ENCODE data around the gene ALX1.

The ALX1 gene

DNA sequence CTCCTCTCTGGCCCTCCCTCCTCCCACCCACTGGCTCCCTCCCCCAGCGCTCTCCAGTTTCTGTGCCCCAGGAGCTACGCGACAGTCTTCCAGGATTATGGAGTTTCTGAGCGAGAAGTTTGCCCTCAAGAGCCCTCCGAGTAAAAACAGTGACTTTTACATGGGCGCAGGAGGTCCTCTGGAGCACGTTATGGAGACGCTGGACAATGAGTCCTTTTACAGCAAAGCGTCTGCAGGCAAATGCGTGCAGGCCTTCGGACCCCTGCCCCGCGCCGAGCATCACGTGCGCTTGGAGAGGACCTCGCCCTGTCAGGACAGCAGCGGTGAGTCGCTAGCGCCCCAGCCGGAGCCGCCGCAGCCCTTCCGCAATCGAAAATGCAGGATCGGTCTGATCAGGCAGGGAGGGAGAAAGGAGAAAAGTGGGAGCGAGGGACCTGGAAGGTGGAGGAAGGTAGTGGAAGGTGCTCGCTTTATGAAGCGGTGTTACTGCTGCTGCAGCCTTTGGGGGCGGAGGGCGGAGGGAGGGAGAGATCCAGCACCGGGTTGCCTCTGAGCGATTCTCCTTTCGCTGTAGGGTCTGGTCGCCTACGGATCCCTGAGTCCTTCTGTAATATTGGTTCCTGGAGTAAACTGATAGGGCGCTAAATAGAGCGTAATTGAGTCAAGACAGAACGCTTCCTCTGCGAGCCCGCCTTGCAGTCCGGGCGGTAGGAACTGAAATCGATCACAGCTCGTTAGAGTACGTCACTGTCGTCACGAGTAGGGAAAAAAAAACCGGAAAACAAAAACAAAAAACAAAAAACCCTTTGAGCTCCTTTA is at the start of gene ALX1:
ALX1 (plus strand) TSS at position 56 of the 819 bp plus-strand sequence; CDS start at position 98, 42 bp downstream.
- peak; percentile 33 for DNase-seq (ENCODE audit: low spot score)

- DNase-seq (ENCODE audit: low spot score) = no peak
These were observed 42.7 kb upstream of the ALX1 start for GRCh38 chr12:85237327-85237726.

DNA sequence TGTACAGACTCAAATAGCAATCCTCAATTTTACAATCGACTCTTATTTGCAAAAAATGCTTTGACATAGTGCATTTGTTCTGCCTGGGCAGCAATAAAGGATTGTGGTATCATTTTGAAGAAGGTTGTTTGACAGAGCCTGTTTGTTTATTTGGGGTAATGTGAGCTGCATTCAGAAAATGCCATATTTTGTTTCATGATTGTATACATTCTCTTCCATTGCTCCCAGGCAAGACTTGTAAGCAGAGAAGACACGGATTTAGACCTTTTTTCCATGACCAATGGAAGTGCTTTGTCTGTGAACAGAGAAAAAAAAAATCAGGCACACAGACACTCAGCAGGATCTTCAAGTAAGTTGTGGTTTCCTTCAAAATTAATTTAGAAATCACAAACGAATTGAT is 35.5 kb upstream of the ALX1 start:
- no peak for DNase-seq (ENCODE audit: low spot score)

DNA sequence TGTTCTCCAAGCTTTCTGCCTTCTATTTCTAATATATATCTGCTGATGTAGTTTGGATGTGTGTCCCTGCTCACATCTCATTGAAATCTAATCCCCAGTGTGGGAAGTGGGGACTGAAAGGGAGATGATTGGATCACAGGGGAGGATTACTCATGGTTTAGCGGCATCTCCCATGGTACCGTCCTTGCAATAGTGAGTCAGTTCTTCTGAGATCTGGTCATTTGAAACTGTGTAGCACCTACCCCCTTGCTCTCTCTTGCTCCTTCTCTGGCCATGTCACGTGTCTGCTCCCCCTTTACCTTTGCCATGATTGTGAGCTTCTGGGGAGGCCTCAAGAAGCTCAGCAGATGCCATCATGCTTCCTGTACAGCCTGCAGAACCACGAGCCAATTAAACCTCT is 26.2 kb upstream of the ALX1 start:
- no peak for DNase-seq (ENCODE audit: low spot score)

- DNase-seq (ENCODE audit: low spot score) = no peak
These were observed 22.3 kb upstream of the ALX1 start for GRCh38 chr12:85257671-85258070.

DNA sequence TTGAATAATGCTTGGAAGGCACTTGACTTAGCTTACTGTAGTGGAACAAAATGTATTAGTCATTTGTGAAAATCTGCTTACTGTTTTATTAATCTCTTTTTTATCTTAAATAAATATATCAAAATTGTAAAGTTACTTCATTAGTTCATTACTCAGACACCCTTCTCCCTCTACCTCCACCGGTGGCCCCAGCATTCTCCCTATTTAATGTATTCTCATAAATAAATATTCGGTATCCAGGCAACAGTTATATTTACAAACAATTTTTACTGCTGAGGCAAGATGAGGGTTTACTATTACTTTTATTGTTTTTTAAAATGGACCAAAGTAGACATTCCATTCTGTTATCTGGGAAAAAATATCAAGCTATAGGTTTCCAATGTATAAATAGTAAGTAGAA is 19.6 kb upstream of the ALX1 start:
- no peak for DNase-seq (ENCODE audit: low spot score)

DNA sequence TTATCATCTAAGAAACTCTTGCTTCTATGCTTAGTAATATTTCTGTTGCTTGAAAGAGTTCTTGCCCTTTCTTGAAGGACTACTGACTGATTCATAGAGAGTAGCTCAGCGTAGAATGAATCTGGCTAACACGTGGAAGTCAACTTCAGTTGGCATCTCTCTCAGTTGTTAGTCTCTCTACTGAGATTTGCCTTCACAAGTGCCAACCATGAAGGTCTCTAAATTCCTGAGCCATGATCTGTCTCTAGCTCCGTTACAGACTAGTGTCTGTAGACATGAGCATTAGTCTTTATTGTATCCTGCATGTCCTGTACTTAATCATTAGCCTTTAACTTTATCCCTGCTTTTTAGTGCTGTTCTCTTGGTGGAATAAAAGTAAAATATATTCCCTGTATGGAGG is 19.1 kb upstream of the ALX1 start:
- no peak for DNase-seq (ENCODE audit: low spot score)

- DNase-seq (ENCODE audit: low spot score) = no peak
These were observed 13.7 kb upstream of the ALX1 start for GRCh38 chr12:85266356-85266755.

DNA sequence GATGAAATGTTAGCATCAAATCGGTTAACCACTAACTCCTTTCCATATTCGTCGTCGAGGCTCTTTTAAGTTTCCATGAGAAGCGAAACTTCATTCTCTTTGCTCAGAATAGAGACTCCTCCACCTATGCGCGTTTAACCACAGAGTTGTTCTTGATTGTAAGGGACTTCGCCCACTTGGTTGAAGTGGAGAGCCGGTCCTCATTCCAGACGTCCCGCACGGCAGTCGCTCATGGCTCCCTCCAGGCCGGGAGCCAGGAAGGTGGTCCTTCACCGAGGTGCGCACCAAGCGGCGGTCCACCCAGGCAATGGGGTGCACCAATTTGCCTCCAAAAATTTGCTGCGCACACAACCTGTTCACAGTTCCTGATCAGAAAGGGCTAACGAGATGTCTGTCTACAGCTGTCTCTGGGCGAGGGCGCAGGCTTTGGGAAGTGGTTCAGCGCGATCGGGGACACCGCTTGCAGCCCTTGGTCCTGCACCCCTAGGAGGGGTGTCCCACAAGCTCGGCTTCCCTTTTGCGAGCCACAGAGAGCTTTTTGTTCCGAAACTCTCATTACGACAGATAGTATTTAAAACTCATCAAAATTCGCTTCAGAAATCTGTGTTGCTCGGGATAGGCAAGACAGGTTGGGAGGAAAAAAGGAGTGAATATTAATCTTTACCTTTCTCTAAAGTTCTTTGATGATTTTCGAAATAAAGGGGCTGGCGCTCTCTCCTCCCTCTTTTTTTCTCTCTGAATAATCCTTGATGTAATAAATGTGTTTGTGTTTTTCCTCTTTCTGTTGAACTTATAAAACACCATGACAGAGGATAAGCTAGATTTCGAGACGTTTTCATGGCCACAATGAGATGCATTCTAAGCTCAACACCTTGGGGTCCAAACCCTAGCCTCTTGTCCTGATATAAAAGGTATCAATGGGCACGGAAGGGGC is 6.4 kb upstream of the ALX1 start:
- DNase-seq (ENCODE audit: low spot score) = no peak

DNA sequence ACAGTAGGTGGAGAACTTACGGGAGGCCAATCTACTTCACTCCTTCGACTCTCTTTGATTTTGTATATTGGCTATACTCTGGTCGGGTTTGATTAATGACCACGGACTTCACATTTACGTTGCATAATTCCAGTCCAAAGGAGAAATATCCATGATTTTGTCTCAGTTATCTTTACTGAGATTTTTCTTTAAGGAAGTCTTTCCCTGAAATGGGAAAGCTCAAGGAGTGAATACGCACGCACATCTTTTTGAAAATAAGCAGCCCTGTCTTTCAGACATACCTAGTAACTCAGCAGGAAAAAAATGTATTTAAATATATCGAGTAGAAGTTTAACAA is 5.7 kb upstream of the ALX1 start:
- DNase-seq (ENCODE audit: low spot score) = no peak

DNA sequence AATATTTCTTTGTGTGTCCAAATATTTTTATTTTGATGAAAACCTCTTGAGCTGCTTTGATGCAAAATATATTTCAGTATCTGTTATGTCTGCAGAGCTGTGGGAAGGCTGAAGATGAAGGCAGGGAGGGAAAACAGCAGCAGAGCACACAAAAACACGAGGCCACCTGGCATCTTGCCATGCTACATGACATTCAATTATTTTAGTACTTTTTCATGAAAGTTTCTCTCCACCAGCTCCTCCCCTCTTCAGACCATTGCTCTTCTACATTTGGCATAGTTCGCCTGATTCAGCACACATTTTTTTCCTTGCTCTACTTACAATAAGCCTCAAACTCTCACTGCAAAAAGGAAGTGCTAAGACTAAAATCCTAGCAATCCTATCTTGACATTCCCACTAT is 4.6 kb upstream of the ALX1 start:
- no peak for DNase-seq (ENCODE audit: low spot score)

DNA sequence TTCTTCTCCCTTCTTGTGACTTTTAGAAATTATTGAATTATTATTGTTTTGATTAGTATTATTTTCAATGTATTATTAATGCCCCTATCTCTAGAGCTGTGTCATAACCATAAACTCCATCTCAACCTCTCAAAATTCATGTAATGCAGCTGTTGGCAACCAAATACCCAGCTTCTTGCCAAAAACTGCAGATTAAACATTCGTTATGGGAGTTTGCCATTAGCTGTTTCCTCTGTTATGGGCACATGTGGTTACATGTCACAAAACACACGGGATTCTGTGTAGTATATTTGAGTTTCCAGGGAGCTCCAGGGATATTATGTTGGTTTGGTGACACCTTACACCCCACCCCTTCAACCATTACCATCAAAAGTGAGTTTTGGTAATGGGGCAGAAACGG is 2.8 kb upstream of the ALX1 start:
- no peak for DNase-seq (ENCODE audit: low spot score)

DNA sequence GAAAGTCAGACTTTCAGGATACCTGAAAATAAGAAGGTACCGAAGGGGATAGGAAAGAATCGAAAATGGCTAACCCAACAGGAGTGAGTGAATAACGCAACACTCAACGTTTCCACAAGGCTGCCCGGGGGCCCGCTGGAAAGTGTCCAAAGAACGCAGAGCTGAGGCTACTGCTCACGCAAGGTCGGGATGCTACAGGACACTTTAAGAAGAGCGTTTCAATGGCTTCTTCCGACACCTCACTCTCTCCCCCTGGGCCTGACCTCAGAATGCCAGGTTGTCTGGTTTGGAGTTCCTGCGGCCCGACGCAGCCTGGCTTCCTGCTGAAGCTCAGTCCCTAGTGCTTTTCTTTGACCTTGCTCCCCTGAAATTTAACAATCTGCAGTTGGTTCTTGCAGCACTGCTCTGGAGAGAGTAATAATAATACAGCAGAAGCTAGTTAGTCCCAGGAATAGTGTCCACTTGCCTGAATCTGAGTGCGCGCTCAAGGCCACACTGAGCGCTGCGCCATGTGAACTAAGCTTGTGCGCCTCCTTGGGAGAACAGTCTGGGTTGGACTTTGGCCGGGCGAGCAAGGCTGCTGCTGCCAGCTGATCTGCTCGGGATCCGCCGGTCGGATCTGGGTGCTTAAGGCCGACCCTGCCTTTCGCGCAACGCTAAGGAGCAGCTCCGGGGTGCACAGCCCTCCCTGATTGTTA is 2.0 kb upstream of the ALX1 start:
- DNase-seq (ENCODE audit: low spot score) = no peak

- no peak for DNase-seq (ENCODE audit: low spot score)
These were observed 1.2 kb upstream of the ALX1 start for GRCh38 chr12:85278598-85279448.

- DNase-seq (ENCODE audit: low spot score) = peak; percentile 37
These were observed 413 bp upstream of the ALX1 start for GRCh38 chr12:85279449-85280164.

DNA sequence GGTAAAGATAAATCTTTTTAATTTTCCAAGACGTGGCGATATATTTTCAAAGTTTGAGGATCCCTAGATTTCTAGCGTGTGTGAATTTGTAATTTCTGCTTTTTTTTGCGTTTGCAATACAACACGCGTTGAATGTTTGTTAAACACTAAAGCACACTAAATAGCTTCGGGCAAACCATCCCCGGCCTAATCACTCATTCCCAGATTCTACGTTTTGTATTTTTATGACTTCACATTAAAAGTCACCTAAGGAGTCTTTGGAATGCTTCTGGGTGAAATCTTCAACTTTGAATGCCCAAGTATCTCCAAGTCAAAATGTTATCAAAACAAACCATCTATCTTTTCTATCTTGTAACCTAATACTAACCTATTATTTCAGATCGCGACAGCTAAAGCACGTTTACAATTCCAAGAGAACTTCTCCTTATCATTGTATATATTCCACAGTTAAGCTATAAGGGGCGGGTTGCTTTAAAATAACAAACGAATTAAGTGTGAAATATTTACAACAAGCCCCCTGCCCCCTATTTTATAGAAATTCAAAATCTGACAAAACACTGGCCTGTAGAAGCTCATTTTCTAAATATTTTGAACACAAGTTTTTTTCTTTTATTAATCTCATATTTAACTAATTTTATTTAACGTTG is 1.1 kb downstream of the ALX1 start:
- no peak for DNase-seq (ENCODE audit: low spot score)

GRCh38 chr12:85281636-85282312 is 1.8 kb downstream of the ALX1 start:
- DNase-seq (ENCODE audit: low spot score) = no peak

GRCh38 chr12:85283560-85283959 is 3.5 kb downstream of the ALX1 start:
- no peak for DNase-seq (ENCODE audit: low spot score)

DNA sequence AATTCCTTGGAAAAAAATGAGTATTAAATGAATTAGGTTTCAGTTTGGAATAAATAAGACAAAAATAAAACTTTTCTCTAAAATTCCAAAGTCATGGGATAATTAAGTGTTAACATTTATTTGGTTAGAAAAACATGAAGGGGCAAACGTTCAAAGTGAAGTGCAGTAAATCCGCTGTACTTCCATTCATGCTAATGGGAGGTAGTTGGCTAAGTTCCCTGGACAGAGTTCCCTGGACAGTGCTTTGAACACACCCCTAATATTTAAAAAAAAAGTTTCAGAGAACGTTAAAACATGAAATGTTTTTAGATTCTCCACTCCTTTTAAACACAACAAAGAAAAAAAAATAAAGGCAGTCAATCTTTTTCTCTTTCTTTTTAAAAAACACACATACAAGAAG is 16.3 kb downstream of the ALX1 start:
- no peak for DNase-seq (ENCODE audit: low spot score)

DNA sequence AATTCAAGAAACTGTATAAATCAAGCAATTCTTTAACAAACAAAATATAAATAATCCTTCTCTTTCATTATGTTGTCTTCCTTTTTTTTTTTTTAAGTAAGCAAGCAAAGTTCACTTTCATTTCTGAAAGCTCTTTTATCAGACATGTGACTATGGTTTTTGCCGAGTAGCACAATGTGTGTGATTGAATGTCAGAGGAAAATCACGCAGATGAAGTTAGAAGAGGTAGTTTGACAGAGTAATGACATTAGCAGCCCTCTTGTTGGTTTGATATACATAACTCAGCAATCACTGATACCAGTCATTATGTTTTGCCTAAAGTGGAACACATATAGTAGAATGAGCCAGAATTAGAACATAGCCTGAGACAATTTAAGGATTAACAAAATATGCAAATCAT is 19.0 kb downstream of the ALX1 start:
- DNase-seq (ENCODE audit: low spot score) = no peak

All from AG20443 (cell line).